GM12878 (cell line): Measurements from ENCODE around the gene SRD5A1. TPM values are rescaled to one million over a fixed set of nuclear protein-coding genes. Genes with fewer than 3 reads are reported as not detected.

ENCODE experiments used
- ATAC-seq: fragments of 200-7000 bp; cut with Tn5 transposase; 3 replicates; pipeline ENCODE4 v1.9.1; 2020; ENCODE audit warnings: mild to moderate bottlenecking, moderate library complexity
- BruUV-seq: library from RNA; stranded (reverse); fragments of 400-500 nt; replicated peaks from 2 replicates; lab custom pipeline; 2021; lab: Mats Ljungman, UMichigan
- CTCF ChIA-PET: fragments of 300-600 bp; sonication (Branson Sonifier 250); formaldehyde crosslinking; extraction: SDS; loops from one replicate; lab custom pipeline; 2021; ENCODE audit warnings: inconsistent platforms; lab: Yijun Ruan, JAX
- POLR2A ChIA-PET: fragments of 350-600 bp; formaldehyde crosslinking; extraction: SDS; loops from one replicate; lab custom pipeline; 2021; ENCODE audit warnings: inconsistent platforms; lab: Charles Lee
- RAD21 ChIA-PET: fragments of 300-600 bp; sonication (Branson Sonifier 250); formaldehyde crosslinking; loops from one replicate; lab custom pipeline; 2023; ENCODE audit warnings: antibody characterized with exemption; ENCODE audit not compliant: unreplicated experiment; lab: Charles Lee
- SMC1A ChIA-PET: fragments of 300-600 bp; sonication (Branson Sonifier 250); formaldehyde crosslinking; loops from one replicate; lab custom pipeline; 2023; ENCODE audit not compliant: unreplicated experiment, uncharacterized antibody; lab: Charles Lee
- DNase-seq: peaks from one replicate; pipeline ENCODE4 v3.0.0-alpha.2; 2011; ENCODE audit warnings: low read depth, low spot score
- FAIRE-seq: peaks from 3 replicates; lab custom pipeline; 2011; peaks lifted over from hg19 to GRCh38; lab: Jason Lieb, UNC
- H2AFZ ChIP-seq: 2 replicates; pipeline ENCODE4 v1.6.0; 2011; ENCODE audit warnings: low read depth, low read length, control low read depth; ENCODE audit not compliant: control insufficient read depth
- H3K27ac ChIP-seq: 2 replicates; pipeline ENCODE4 v1.5.1; 2011; ENCODE audit warnings: control low read depth; ENCODE audit not compliant: control insufficient read depth, insufficient read depth
- H3K27me3 ChIP-seq, 2 experiments: replicated peaks in 1 of 2; 2 replicates each; pipeline versions ENCODE4 v1.6.0 to v1.6.1; 2011; ENCODE audit warnings: low read length in 1 of 2; ENCODE audit not compliant: control insufficient read depth in 2 of 2, insufficient read depth in 2 of 2
- H3K36me3 ChIP-seq, 2 experiments: 2 replicates each; pipeline ENCODE4 v1.5.1; 2011; ENCODE audit warnings: low read length in 1 of 2; ENCODE audit not compliant: control insufficient read depth in 2 of 2, insufficient read depth in 2 of 2
- H3K4me1 ChIP-seq: 2 replicates; pipeline ENCODE4 v1.6.1; 2011; ENCODE audit warnings: mild to moderate bottlenecking, low read length, moderate library complexity, mixed read lengths; ENCODE audit not compliant: control insufficient read depth, insufficient read depth
- H3K4me2 ChIP-seq: 2 replicates; pipeline ENCODE4 v1.6.0; 2011; ENCODE audit warnings: control low read depth; ENCODE audit not compliant: control insufficient read depth, insufficient read depth
- H3K4me3 ChIP-seq: fragments of 200-600 bp; sonication (generic); 2 replicates; pipeline ENCODE4 v1.5.1; 2016
- H3K79me2 ChIP-seq: 2 replicates; pipeline ENCODE4 v1.6.0; 2011; ENCODE audit warnings: low read length; ENCODE audit not compliant: control insufficient read depth, insufficient read depth
- H3K9ac ChIP-seq: 2 replicates; pipeline ENCODE4 v1.8.0; 2011; ENCODE audit warnings: low read length, control low read depth, mixed read lengths; ENCODE audit not compliant: control insufficient read depth, insufficient read depth
- H3K9me3 ChIP-seq: replicated peaks from 3 replicates; pipeline ENCODE4 v1.5.1; 2011; ENCODE audit warnings: mild to moderate bottlenecking, low read length; ENCODE audit not compliant: control insufficient read depth, insufficient read depth
- H4K20me1 ChIP-seq: 2 replicates; pipeline ENCODE4 v1.6.0; 2011; ENCODE audit not compliant: control insufficient read depth, insufficient read depth
- CHD4 ChIP-seq: fragments of 200-600 bp; sonication (generic); IDR thresholded peaks from 2 replicates; pipeline ENCODE4 v1.6.1; 2016; ENCODE audit warnings: mild to moderate bottlenecking
- CREM ChIP-seq: IDR thresholded peaks from 2 replicates; pipeline ENCODE4 v1.6.1; 2014; ENCODE audit warnings: antibody characterized with exemption, low read depth
- ETV6 ChIP-seq, 2 experiments: fragments of 450-650 bp in 1 of 2; IDR thresholded peaks in 1 of 2; conservative IDR thresholded peaks in 1 of 2; 2 replicates each; pipeline ENCODE4 v1.6.1; 2014; ENCODE audit warnings: antibody characterized with exemption in 1 of 2, borderline replicate concordance in 1 of 2, low read depth in 1 of 2, mild to moderate bottlenecking in 1 of 2, moderate library complexity in 1 of 2
- IKZF2 ChIP-seq, 2 experiments: fragments of 450-650 bp; IDR thresholded peaks; 2 replicates each; pipeline ENCODE4 v1.6.1; 2017; ENCODE audit warnings: mild to moderate bottlenecking in 2 of 2, moderate library complexity in 2 of 2
- IRF3 ChIP-seq: fragments of 450-650 bp; IDR thresholded peaks from 2 replicates; pipeline ENCODE4 v1.6.1; 2014; ENCODE audit warnings: mild to moderate bottlenecking
- NR2C2 ChIP-seq: IDR thresholded peaks from 2 replicates; pipeline ENCODE4 v1.6.1; 2011; ENCODE audit warnings: borderline replicate concordance, low read depth; ENCODE audit not compliant: control insufficient read depth, insufficient read length
- NRF1 ChIP-seq: conservative IDR thresholded peaks from 2 replicates; pipeline ENCODE4 v1.6.1; 2011; ENCODE audit warnings: mild to moderate bottlenecking, low read depth, low read length, improper control_type of control experiment
- RBBP5 ChIP-seq: fragments of 200-600 bp; sonication (generic); conservative IDR thresholded peaks from 2 replicates; pipeline ENCODE4 v1.6.1; 2016
- RELA ChIP-seq: fragments of 450-650 bp; IDR thresholded peaks from 2 replicates; pipeline ENCODE4 v1.8.0; 2014; ENCODE audit warnings: borderline replicate concordance; ENCODE audit not compliant: partially characterized antibody
- RUNX3 ChIP-seq: IDR thresholded peaks from 2 replicates; pipeline ENCODE4 v1.6.1; 2012; ENCODE audit warnings: low read length, inconsistent platforms
- SMARCA5 ChIP-seq: fragments of 450-650 bp; IDR thresholded peaks from 2 replicates; pipeline ENCODE4 v1.6.1; 2017; ENCODE audit warnings: mild to moderate bottlenecking
- SP1 ChIP-seq: IDR thresholded peaks from one replicate; pipeline ENCODE4 v1.6.1; 2011; ENCODE audit warnings: low read depth, low read length
- TCF12 ChIP-seq: IDR thresholded peaks from 2 replicates; pipeline ENCODE4 v1.6.1; 2011; ENCODE audit warnings: low read depth, mild to moderate bottlenecking, low read length
- WGBS: methylation state at CpG from one replicate; pipeline ENCODE4 v1.1.6; 2016; ENCODE audit warnings: low lambda C conversion rate; ENCODE audit not compliant: insufficient replicate concordance, insufficient coverage; ENCODE audit errors: missing lambda C conversion rate; 5-methylcytosine and 5-hydroxymethylcytosine counted together
- in situ Hi-C: fragments of 300-500 bp; cut with MboI; formaldehyde crosslinking; loops from 9 replicates; pipeline ENCODE4 v1.14.3; 2018; ENCODE audit warnings: mixed read lengths
- intact Hi-C: fragments of 100-400 bp; cut with micrococcal nuclease; formaldehyde crosslinking; loops from one replicate; pipeline ENCODE4 v1.14.2; 2022; ENCODE audit not compliant: unreplicated experiment
- polyA plus RNA-seq, 11 experiments: library from polyadenylated mRNA; depleted of rRNA in 4 of 11; unstranded in 6 of 11; stranded (reverse) in 5 of 11; fragments of >200 nt; fragmentation: Nextera tagmentation in 4 of 11; fragmentation: Illumina TruSeq in 1 of 11; extraction: Ambion mirVana in 4 of 11; extraction: Trizol in 1 of 11; gene quantifications; 1 replicate in 1 of 11; 2 replicates in 10 of 11; pipeline versions ENCODE4 v1.2.1 to v1.2.3, GENCODE V29; 2011 to 2016; ENCODE audit warnings: inconsistent platforms in 2 of 11, missing spikeins in 2 of 11, low read depth in 1 of 11
- total RNA-seq, 4 experiments: library from RNA; depleted of rRNA in 3 of 4; stranded (reverse); fragments of >200 nt in 3 of 4; fragmentation: Illumina TruSeq in 1 of 4; extraction: Trizol in 1 of 4; gene quantifications; 2 replicates each; pipeline versions ENCODE4 v1.2.1 to v1.2.3, GENCODE V29; 2013 to 2021
- TF ChIP-seq, protein P1 (sequence below): fragments of 450-650 bp; IDR thresholded peaks from 2 replicates; pipeline ENCODE4 v1.6.1; 2016; ENCODE audit warnings: mild to moderate bottlenecking
- TF ChIP-seq, protein P2 (sequence below): IDR thresholded peaks from 2 replicates; pipeline ENCODE4 v1.6.1; 2012; ENCODE audit warnings: low read depth, low read length, improper control_type of control experiment

Gene SRD5A1
- total and polyA plus RNA-seq, 10 of the 15 experiments (the other 5 are each of a cell fraction or from before 2014, with no cell fraction given) = 0.76 to 20.1 (median 12.3) TPM

- Histone ChIP-seq H3K27ac (no peak overlapping the region), H3K36me3 (no peaks in the 10 kb centered on the region), H3K4me2 (no peak overlapping the region), H3K4me1 (no peaks in the 10 kb centered on the region)
- intact Hi-C loops = no loop called here
- no TSS peak for BruUV-seq
- RAD21 ChIA-PET = no interaction called here
- no peak for DNase-seq
- TF ChIP-seq NR2C2 (no peak), CHD4 (no peak), RBBP5 (no peak), SMARCA5 (no peak), IKZF2 (IDR thresholded peaks at IDR 0.05) (no peak), CREM (no peak), TCF12 (no peak), RUNX3 (no peak)
- TF ChIP-seq, all 136 proteins: peak for 0
- H3K79me2 ChIP-seq = no peaks in the 10 kb centered on the region
- FAIRE-seq (no peak), ATAC-seq (no peak)
- H2AFZ ChIP-seq = no peak overlapping the region
- ChIA-PET SMC1A (no interaction called here), POLR2A (no interaction called here), CTCF (interaction anchor here (2.1 kb wide), 1 partner anchor 9 kb away, joined by 5 read pairs; no protein-coding TSS in a partner anchor)
- H4K20me1 ChIP-seq = no peaks in the 10 kb centered on the region
- H3K27me3 ChIP-seq = peaks cover 0 to 2% of the 10 kb centered on the region in 2 experiments; a peak in 2 of 4 replicates
- in situ Hi-C loops = no loop called here
- no peaks in the 10 kb centered on the region; the same call in 2 of the 3 replicates for H3K9me3 ChIP-seq
- no peak overlapping the region for H3K4me3 ChIP-seq
- 88% methylated on average over 4 of the region's 4 CpGs for WGBS
- no peak overlapping the region for H3K9ac ChIP-seq
Observed at GRCh38 chr5:6684075-6684474, 50.8 kb downstream of the SRD5A1 start.

DNA sequence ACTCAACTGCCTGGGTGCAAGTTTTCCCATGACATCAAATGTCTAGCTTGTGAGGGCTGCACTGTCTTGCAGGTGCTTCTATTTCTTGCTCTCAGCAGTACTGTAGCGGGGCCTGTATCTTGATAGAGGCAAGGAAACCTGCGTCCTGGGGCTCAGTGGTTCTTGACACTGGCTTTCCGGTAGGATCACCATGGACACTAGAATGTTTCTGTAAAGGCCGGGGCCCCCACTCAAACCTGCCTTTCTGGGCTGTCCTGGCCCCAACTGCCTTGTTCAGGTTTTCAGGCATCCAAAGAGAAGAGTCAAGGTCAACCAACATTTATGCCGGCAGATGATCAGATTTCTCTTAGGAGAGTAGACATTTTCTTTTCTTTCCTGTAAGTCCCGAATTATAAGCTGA lies 53.3 kb downstream of the SRD5A1 start:
- H3K9me3 ChIP-seq = no peaks in the 10 kb centered on the region; the same call in 2 of the 3 replicates
- no TSS peak for BruUV-seq
- ATAC-seq (no peak), FAIRE-seq (no peak), DNase-seq (no peak)
- ChIA-PET POLR2A (no interaction called here), SMC1A (no interaction called here), CTCF (interaction anchor here (1.8 kb wide), 1 partner anchor 9 kb away, joined by 5 read pairs; no protein-coding TSS in a partner anchor), RAD21 (no interaction called here)
- no peaks in the 10 kb centered on the region for H3K79me2 ChIP-seq
- no peak overlapping the region for H3K27ac ChIP-seq
- no peaks in the 10 kb centered on the region for H4K20me1 ChIP-seq
- no peak overlapping the region for H3K9ac ChIP-seq
- no peaks in the 10 kb centered on the region for H3K36me3 ChIP-seq
- H3K4me2 ChIP-seq = no peak overlapping the region
- no peak overlapping the region for H2AFZ ChIP-seq
- no peaks in the 10 kb centered on the region for H3K4me1 ChIP-seq
- peaks cover 0 to 2% of the 10 kb centered on the region in 2 experiments; a peak in 2 of 4 replicates for H3K27me3 ChIP-seq
- no peak overlapping the region for H3K4me3 ChIP-seq
- intact Hi-C loops = no loop called here
- WGBS = 58% methylated on average over 6 of the region's 6 CpGs
- in situ Hi-C loops = no loop called here
- no peak for TF ChIP-seq NRF1
- TF ChIP-seq, protein P1, sequence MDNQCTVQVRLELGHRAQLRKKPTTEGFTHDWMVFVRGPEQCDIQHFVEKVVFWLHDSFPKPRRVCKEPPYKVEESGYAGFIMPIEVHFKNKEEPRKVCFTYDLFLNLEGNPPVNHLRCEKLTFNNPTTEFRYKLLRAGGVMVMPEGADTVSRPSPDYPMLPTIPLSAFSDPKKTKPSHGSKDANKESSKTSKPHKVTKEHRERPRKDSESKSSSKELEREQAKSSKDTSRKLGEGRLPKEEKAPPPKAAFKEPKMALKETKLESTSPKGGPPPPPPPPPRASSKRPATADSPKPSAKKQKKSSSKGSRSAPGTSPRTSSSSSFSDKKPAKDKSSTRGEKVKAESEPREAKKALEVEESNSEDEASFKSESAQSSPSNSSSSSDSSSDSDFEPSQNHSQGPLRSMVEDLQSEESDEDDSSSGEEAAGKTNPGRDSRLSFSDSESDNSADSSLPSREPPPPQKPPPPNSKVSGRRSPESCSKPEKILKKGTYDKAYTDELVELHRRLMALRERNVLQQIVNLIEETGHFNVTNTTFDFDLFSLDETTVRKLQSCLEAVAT = no peak
- TF ChIP-seq, protein P2, sequence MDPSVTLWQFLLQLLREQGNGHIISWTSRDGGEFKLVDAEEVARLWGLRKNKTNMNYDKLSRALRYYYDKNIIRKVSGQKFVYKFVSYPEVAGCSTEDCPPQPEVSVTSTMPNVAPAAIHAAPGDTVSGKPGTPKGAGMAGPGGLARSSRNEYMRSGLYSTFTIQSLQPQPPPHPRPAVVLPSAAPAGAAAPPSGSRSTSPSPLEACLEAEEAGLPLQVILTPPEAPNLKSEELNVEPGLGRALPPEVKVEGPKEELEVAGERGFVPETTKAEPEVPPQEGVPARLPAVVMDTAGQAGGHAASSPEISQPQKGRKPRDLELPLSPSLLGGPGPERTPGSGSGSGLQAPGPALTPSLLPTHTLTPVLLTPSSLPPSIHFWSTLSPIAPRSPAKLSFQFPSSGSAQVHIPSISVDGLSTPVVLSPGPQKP = no peak
- TF ChIP-seq CHD4 = no peak
- no peak for TF ChIP-seq RELA
- TF ChIP-seq IRF3 = no peak
- TF ChIP-seq SP1 = no peak
- TF ChIP-seq ETV6 (conservative IDR thresholded peaks at IDR 0.05 in 1 of 2, IDR thresholded peaks at IDR 0.05 in 1 of 2; ENCODE audit: borderline replicate concordance in 1 of 2, low read depth in 1 of 2) = no peak
